ENCODE data around the gene FAM9C. TPM values are rescaled to one million over a fixed set of nuclear protein-coding genes. Genes with fewer than 3 reads are reported as not detected.
A peak's percentile ranks its signal among the peaks of the same experiment; 100 is the strongest.

FAM9C gene
- total and polyA plus RNA-seq, 2 of the 4 experiments (the other 2 are of a cell fraction), result not detected

GRCh38 chrX:13010546-13010945, 33.9 kb downstream of the FAM9C start:
- Histone ChIP-seq H2BK5ac (ENCODE audit: low read depth, low read length, poor library complexity, severe bottlenecking) (no peak overlapping the region), H3K18ac (ENCODE audit: low read depth, low read length) (no peak overlapping the region), H2BK120ac (ENCODE audit: low read depth, low read length) (no peak overlapping the region), H3K36me3 (ENCODE audit: control insufficient read depth, insufficient read depth, low read length) (no peaks in the 10 kb centered on the region), H3K14ac (replicated peaks; ENCODE audit: low read depth, low read length) (no peak overlapping the region; the same call in 1 of the 2 replicates), H2AFZ (replicated peaks; ENCODE audit: low read length, poor library complexity) (no peak overlapping the region), H3K56ac (ENCODE audit: extremely low read depth, insufficient read depth, low read length) (no peak overlapping the region), H3K4ac (ENCODE audit: low read depth, low read length) (no peak overlapping the region), H3K27ac (ENCODE audit: insufficient read depth, low read length) (no peak overlapping the region; the same call in 1 of the 2 replicates), H3K79me1 (ENCODE audit: low read depth in 1 of 2, low read length in 2 of 2) (no peaks in the 10 kb centered on the region), H3K9me3 (ENCODE audit: control insufficient read depth, insufficient read depth, low read length) (no peaks in the 10 kb centered on the region), H2AK9ac (replicated peaks; ENCODE audit: low read depth, low read length, poor library complexity) (no peak overlapping the region), H3K4me3 (ENCODE audit: insufficient read depth, low read depth, low read length) (no peak overlapping the region), H4K91ac (ENCODE audit: insufficient read depth, low read depth, low read length) (no peak overlapping the region), H3K4me2 (ENCODE audit: low read depth, low read length) (no peak overlapping the region), H2BK20ac (ENCODE audit: low read depth, low read length) (peak overlapping the region; percentile 25; the same call in 1 of the 2 replicates), H3K4me1 (ENCODE audit: control insufficient read depth, insufficient read depth, low read length) (peaks cover 7% of the 10 kb centered on the region), H2AK5ac (ENCODE audit: low read depth, low read length) (no peak overlapping the region), H4K20me1 (ENCODE audit: insufficient read depth, low read length) (no peaks in the 10 kb centered on the region), H4K5ac (ENCODE audit: low read depth, low read length) (no peak overlapping the region), H3K9ac (ENCODE audit: low read depth, low read length) (no peak overlapping the region), H4K8ac (ENCODE audit: low read depth in 2 of 2, low read length in 2 of 2) (no peak overlapping the region), H3K23ac (ENCODE audit: low read depth, low read length) (no peak overlapping the region), H3K9me1 (ENCODE audit: insufficient read depth, low read length) (peaks cover 3% of the 10 kb centered on the region; the same call in 1 of the 2 replicates), H3K27me3 (ENCODE audit: control insufficient read depth, insufficient read depth, low read length) (no peaks in the 10 kb centered on the region), H2BK15ac (ENCODE audit: low read depth, low read length) (no peak overlapping the region)
- ChIA-PET POLR2A (ENCODE audit: unreplicated experiment) (no interaction called here), CTCF (no interaction called here)
- 86% methylated on average over 1 of the region's 2 CpGs; no CpG with 5 or more reads in 1 of the 2 experiments for WGBS, 2 experiments (ENCODE audit: extremely low coverage in 2 of 2, insufficient read length in 1 of 2)
- DNase-seq (no peak), ATAC-seq (ENCODE audit: low read depth) (no peak)
- in situ Hi-C loops (cut with MboI; ENCODE audit: low sequenced_read_pairs) (no loop called here), dilution Hi-C loops (cut with HindIII; ENCODE audit: low sequenced_read_pairs, unreplicated experiment) (no loop called here), intact Hi-C loops (cut with micrococcal nuclease) (no loop called here)
- no TSS peak for BruUV-seq (replicated peaks)
- TF ChIP-seq ELK1 (IDR thresholded peaks at IDR 0.05; ENCODE audit: borderline replicate concordance, low read depth, low read length) (no peak), SMC3 (IDR thresholded peaks at IDR 0.05; ENCODE audit: low read depth, low read length) (no peak)
